ENCODE results near the gene GLB1L. TPM values are rescaled to one million over a fixed set of nuclear protein-coding genes. Genes with fewer than 3 reads are reported as not detected.

Gene GLB1L
- total RNA-seq, 1 donor from 2014 or later, result 16.1 TPM

- no peak for TF ChIP-seq CTCF (conservative IDR thresholded peaks at IDR 0.05)
- H3K27ac Mint-ChIP-seq, result peak overlapping the region; percentile 93
- H3K27me3 Mint-ChIP-seq, result peaks cover 2% of the 10 kb centered on the region
- H3K36me3 Mint-ChIP-seq, result no peaks in the 10 kb centered on the region
- peaks cover 14% of the 10 kb centered on the region for H3K4me1 Mint-ChIP-seq (ENCODE audit: unreplicated experiment)
- no peaks in the 10 kb centered on the region for H3K9me3 Mint-ChIP-seq
- peak overlapping the region; percentile 95 for H3K4me3 Mint-ChIP-seq
- no peak for DNase-seq (ENCODE audit: extremely low spot score, unreplicated experiment)
Measured at GRCh38 chr2:219245899-219246230, 621 bp upstream of the GLB1L start.

DNA sequence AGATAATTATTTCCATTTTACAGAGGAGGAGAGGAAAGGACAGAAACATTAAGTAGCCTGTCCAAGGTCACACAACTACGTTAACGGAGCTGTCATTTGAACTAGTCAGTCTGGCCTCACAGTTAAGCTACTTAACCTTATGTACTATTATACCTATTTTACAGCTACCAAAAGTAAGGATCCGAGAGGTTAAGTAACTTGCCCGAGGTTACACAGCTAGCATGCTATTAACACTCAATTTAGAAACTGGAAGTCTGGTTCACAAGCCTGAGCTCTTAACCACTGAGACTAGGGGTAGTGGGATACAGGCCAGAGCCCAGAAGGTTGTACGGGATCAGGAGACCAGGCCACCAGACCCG, 476 bp downstream of the GLB1L start:
- no peak for TF ChIP-seq CTCF (conservative IDR thresholded peaks at IDR 0.05)
- Mint-ChIP-seq H3K36me3 (no peaks in the 10 kb centered on the region), H3K27me3 (no peaks in the 10 kb centered on the region), H3K4me1 (ENCODE audit: unreplicated experiment) (peaks cover 13% of the 10 kb centered on the region), H3K9me3 (no peaks in the 10 kb centered on the region), H3K27ac (peak overlapping the region; percentile 93), H3K4me3 (peak overlapping the region; percentile 95)
- no peak for DNase-seq (ENCODE audit: extremely low spot score, unreplicated experiment)

- Mint-ChIP-seq H3K27ac (no peak overlapping the region), H3K27me3 (no peaks in the 10 kb centered on the region), H3K4me3 (peak overlapping the region; percentile 72)
Measured at GRCh38 chr2:219243291-219243761, 1.9 kb downstream of the GLB1L start.

DNA sequence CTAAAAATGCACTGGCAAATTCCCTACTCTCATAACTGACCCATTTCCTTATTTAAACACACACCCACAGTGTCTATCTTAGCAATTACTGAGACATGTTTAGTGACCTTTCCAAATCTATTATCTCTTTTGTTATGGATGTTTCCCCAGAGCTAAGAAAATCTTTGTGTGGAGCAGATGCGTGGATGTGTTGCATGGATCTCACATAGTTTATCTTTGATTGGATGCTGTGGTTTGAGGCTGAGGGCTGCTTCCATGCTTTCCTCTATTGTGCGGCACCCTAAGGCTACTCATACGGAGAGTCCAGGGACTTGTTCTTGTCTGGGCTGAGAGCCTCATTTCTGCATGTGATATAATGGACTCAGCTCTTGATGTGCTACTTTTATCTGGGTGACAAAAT, 10.9 kb downstream of the GLB1L start:
- no peak for DNase-seq (ENCODE audit: extremely low spot score, unreplicated experiment)
- Mint-ChIP-seq H3K4me1 (ENCODE audit: unreplicated experiment) (peaks cover 7% of the 10 kb centered on the region), H3K4me3 (no peak overlapping the region), H3K9me3 (no peaks in the 10 kb centered on the region), H3K27ac (no peak overlapping the region), H3K27me3 (no peaks in the 10 kb centered on the region), H3K36me3 (peaks cover 10% of the 10 kb centered on the region)
- no peak for TF ChIP-seq CTCF (conservative IDR thresholded peaks at IDR 0.05)

More at GRCh38 chr2:219243291-219243761, 1.9 kb downstream of the GLB1L start:
- Mint-ChIP-seq H3K4me1 (ENCODE audit: unreplicated experiment) (no peaks in the 10 kb centered on the region), H3K36me3 (no peaks in the 10 kb centered on the region), H3K9me3 (no peaks in the 10 kb centered on the region)
- DNase-seq (ENCODE audit: extremely low spot score, unreplicated experiment), result no peak
- no peak for TF ChIP-seq CTCF (conservative IDR thresholded peaks at IDR 0.05)

- Mint-ChIP-seq H3K36me3 (peaks cover 18% of the 10 kb centered on the region), H3K4me1 (ENCODE audit: unreplicated experiment) (peaks cover 20% of the 10 kb centered on the region), H3K27me3 (no peaks in the 10 kb centered on the region), H3K4me3 (peak overlapping the region; percentile 100), H3K9me3 (no peaks in the 10 kb centered on the region), H3K27ac (peak overlapping the region; percentile 100)
- TF ChIP-seq CTCF (conservative IDR thresholded peaks at IDR 0.05), result no peak
- no peak for DNase-seq (ENCODE audit: extremely low spot score, unreplicated experiment)
Measured at GRCh38 chr2:219230059-219230540, 15.1 kb downstream of the GLB1L start.
